HG03571 (cell line): ENCODE measurements around the gene ABCA4.
"Not testable (repeated sequence)": the region's sequence is repeated elsewhere in the genome, so short reads cannot be mapped to it uniquely, and the experiment has no call there.

Experiments
- ATAC-seq: cut with Tn5 transposase; IDR thresholded peaks from one replicate; pipeline ENCODE4 v1.9.1; 2021; ENCODE audit not compliant: unreplicated experiment

Gene ABCA4

GRCh38 chr1:94120991-94121390 lies at the start of gene ABCA4:
ABCA4 (minus strand) TSS chr1:94121148; CDS start chr1:94121045, 103 bp downstream.
- ATAC-seq: no peak

GRCh38 chr1:94169126-94169525 lies 48.2 kb upstream of the ABCA4 start:
- ATAC-seq: no peak

- ATAC-seq: no peak
Measured at GRCh38 chr1:94165843-94166242, 44.9 kb upstream of the ABCA4 start.

GRCh38 chr1:94164885-94165284 lies 43.9 kb upstream of the ABCA4 start:
- not testable (repeated sequence) for ATAC-seq

GRCh38 chr1:94164121-94164520 lies 43.2 kb upstream of the ABCA4 start:
- ATAC-seq: not testable (repeated sequence)

GRCh38 chr1:94163249-94163648 lies 42.3 kb upstream of the ABCA4 start:
- ATAC-seq: not testable (repeated sequence)

- no peak for ATAC-seq
Measured at GRCh38 chr1:94160811-94161210, 39.9 kb upstream of the ABCA4 start.

- ATAC-seq: no peak
Measured at GRCh38 chr1:94156096-94156625, 35.2 kb upstream of the ABCA4 start.

GRCh38 chr1:94154989-94155388 lies 34.0 kb upstream of the ABCA4 start:
- no peak for ATAC-seq

GRCh38 chr1:94153133-94153532 lies 32.2 kb upstream of the ABCA4 start:
- no peak for ATAC-seq

- ATAC-seq: not testable (repeated sequence)
Measured at GRCh38 chr1:94149166-94149565, 28.2 kb upstream of the ABCA4 start.

- no peak for ATAC-seq
Measured at GRCh38 chr1:94146273-94146672, 25.3 kb upstream of the ABCA4 start.

- ATAC-seq: no peak
Measured at GRCh38 chr1:94144836-94145235, 23.9 kb upstream of the ABCA4 start.

- no peak for ATAC-seq
Measured at GRCh38 chr1:94143809-94144176, 22.8 kb upstream of the ABCA4 start.

GRCh38 chr1:94143173-94143808 lies 22.3 kb upstream of the ABCA4 start:
- no peak for ATAC-seq

GRCh38 chr1:94142583-94142982 lies 21.6 kb upstream of the ABCA4 start:
- ATAC-seq: no peak

- no peak for ATAC-seq
Measured at GRCh38 chr1:94142022-94142421, 21.1 kb upstream of the ABCA4 start.

GRCh38 chr1:94132111-94132510 lies 11.2 kb upstream of the ABCA4 start:
- no peak for ATAC-seq

GRCh38 chr1:94130851-94131595 lies 10.1 kb upstream of the ABCA4 start:
- ATAC-seq: no peak

- no peak for ATAC-seq
Measured at GRCh38 chr1:94126651-94127050, 5.7 kb upstream of the ABCA4 start.

GRCh38 chr1:94125551-94126514 lies 4.9 kb upstream of the ABCA4 start:
- no peak for ATAC-seq
